ENCODE measurements around the gene AGAP1. TPM values are rescaled to one million over a fixed set of nuclear protein-coding genes. Genes with fewer than 3 reads are reported as not detected.

Gene AGAP1
- total RNA-seq, 1 donor from 2014 or later: 36.2 TPM

- intact Hi-C loops (cut with DNase I): no loop called here
- H3K27ac ChIP-seq: no peak overlapping the region
- TF ChIP-seq CTCF (IDR thresholded peaks at IDR 0.05): no peak
- H3K36me3 ChIP-seq: no peaks in the 10 kb centered on the region
- H3K4me1 ChIP-seq: no peaks in the 10 kb centered on the region
- no peak for ATAC-seq
- no peak overlapping the region for H3K4me3 ChIP-seq
- no peaks in the 10 kb centered on the region for H3K27me3 ChIP-seq (ENCODE audit: low read depth)
- H3K9me3 ChIP-seq: no peaks in the 10 kb centered on the region
- DNase-seq: no peak
These were observed 599.3 kb downstream of the AGAP1 start for GRCh38 chr2:236093134-236093533.

- DNase-seq: no peak
- intact Hi-C loops (cut with DNase I): no loop called here
- no peaks in the 10 kb centered on the region for H3K4me1 ChIP-seq
These were observed 601.7 kb downstream of the AGAP1 start for GRCh38 chr2:236095504-236095903.

GRCh38 chr2:236101311-236101950, 607.6 kb downstream of the AGAP1 start:
- Histone ChIP-seq H3K27ac (peak overlapping the region; percentile 11), H3K4me3 (no peak overlapping the region), H3K4me1 (no peaks in the 10 kb centered on the region), H3K36me3 (no peaks in the 10 kb centered on the region), H3K9me3 (no peaks in the 10 kb centered on the region), H3K27me3 (ENCODE audit: low read depth) (no peaks in the 10 kb centered on the region)
- peak; percentile 7 for TF ChIP-seq CTCF (IDR thresholded peaks at IDR 0.05)
- intact Hi-C loops (cut with DNase I): no loop called here
- no peak for DNase-seq
- no peak for ATAC-seq

More at GRCh38 chr2:236095504-236095903, 601.7 kb downstream of the AGAP1 start:
- Histone ChIP-seq H3K9me3 (no peaks in the 10 kb centered on the region), H3K4me3 (no peak overlapping the region), H3K27me3 (ENCODE audit: low read depth) (no peaks in the 10 kb centered on the region), H3K36me3 (no peaks in the 10 kb centered on the region), H3K27ac (no peak overlapping the region)
- no peak for ATAC-seq
- TF ChIP-seq CTCF (IDR thresholded peaks at IDR 0.05): no peak

GRCh38 chr2:236102971-236103370, 609.1 kb downstream of the AGAP1 start:
- H3K9me3 ChIP-seq: no peaks in the 10 kb centered on the region
- intact Hi-C loops (cut with DNase I): no loop called here
- TF ChIP-seq CTCF (IDR thresholded peaks at IDR 0.05): no peak
- DNase-seq: no peak
- no peak for ATAC-seq
- no peaks in the 10 kb centered on the region for H3K27me3 ChIP-seq (ENCODE audit: low read depth)
- no peak overlapping the region for H3K27ac ChIP-seq
- H3K36me3 ChIP-seq: no peaks in the 10 kb centered on the region
- H3K4me1 ChIP-seq: peaks cover 7% of the 10 kb centered on the region
- H3K4me3 ChIP-seq: no peak overlapping the region

- intact Hi-C loops (cut with DNase I): no loop called here
- H3K36me3 ChIP-seq: no peaks in the 10 kb centered on the region
- peaks cover 12% of the 10 kb centered on the region for H3K4me1 ChIP-seq
- H3K4me3 ChIP-seq: no peak overlapping the region
- no peak overlapping the region for H3K27ac ChIP-seq
- TF ChIP-seq CTCF (IDR thresholded peaks at IDR 0.05): no peak
- no peaks in the 10 kb centered on the region for H3K9me3 ChIP-seq
- no peaks in the 10 kb centered on the region for H3K27me3 ChIP-seq (ENCODE audit: low read depth)
- ATAC-seq (peak in 1 of 2 donors; percentile 22), DNase-seq (no peak)
These were observed 610.1 kb downstream of the AGAP1 start for GRCh38 chr2:236103981-236104380.

Data from lower lobe of right lung (tissue), 2 donors.